Common myeloid progenitor, CD34-positive (primary cell): ENCODE measurements around the gene SLC45A1.

Experiments
- CTCF ChIA-PET: fragments of 350-600 bp; sonication (Branson Sonifier 250); formaldehyde crosslinking; loops from one replicate; lab custom pipeline; 2021; ENCODE audit warnings: antibody characterized with exemption; lab: Charles Lee
- POLR2A ChIA-PET: fragments of 350-600 bp; sonication (Branson Sonifier 250); formaldehyde crosslinking; loops from one replicate; lab custom pipeline; 2021; ENCODE audit warnings: antibody characterized with exemption; lab: Charles Lee
- DNase-seq, 3 donors: peaks; one replicate each; pipeline versions ENCODE4 v3.0.0 to v3.0.0-alpha.2; 2013
- H3K27ac ChIP-seq, 2 experiments: 1 replicate in 1 of 2; 2 replicates in 1 of 2; pipeline ENCODE4 v1.7.0; 2013; ENCODE audit warnings: inconsistent platforms in 2 of 2, low read length in 2 of 2, mild to moderate bottlenecking in 2 of 2, low read depth in 1 of 2, moderate library complexity in 1 of 2; ENCODE audit not compliant: severe bottlenecking in 2 of 2, insufficient read depth in 1 of 2, poor library complexity in 1 of 2
- H3K27me3 ChIP-seq, 5 experiments: replicated peaks in 2 of 5; 1 replicate in 3 of 5; 2 replicates in 2 of 5; pipeline versions ENCODE4 v1.6.1 to v1.7.0; 2013; ENCODE audit warnings: low read length in 4 of 5, mild to moderate bottlenecking in 2 of 5, moderate library complexity in 2 of 5, inconsistent platforms in 1 of 5; ENCODE audit not compliant: insufficient read depth in 5 of 5, control insufficient read depth in 4 of 5
- H3K36me3 ChIP-seq, 4 experiments: 1 replicate in 2 of 4; 2 replicates in 2 of 4; pipeline versions ENCODE4 v1.6.1 to v1.7.0; 2013; ENCODE audit warnings: low read length in 3 of 4, control low read depth in 1 of 4, mild to moderate bottlenecking in 1 of 4; ENCODE audit not compliant: control insufficient read depth in 4 of 4, insufficient read depth in 4 of 4
- H3K4me1 ChIP-seq, 4 experiments: 1 replicate in 3 of 4; 2 replicates in 1 of 4; pipeline versions ENCODE4 v1.6.1 to v1.7.1; 2013; ENCODE audit warnings: low read length in 3 of 4, mild to moderate bottlenecking in 3 of 4, control low read depth in 1 of 4, inconsistent platforms in 1 of 4, moderate library complexity in 1 of 4; ENCODE audit not compliant: control insufficient read depth in 4 of 4, insufficient read depth in 4 of 4; ENCODE audit errors: control extremely low read depth in 1 of 4
- H3K4me3 ChIP-seq, 7 experiments: 1 replicate in 4 of 7; 2 replicates in 3 of 7; pipeline versions ENCODE4 v1.5.1 to v1.7.0; 2013; ENCODE audit warnings: mild to moderate bottlenecking in 7 of 7, low read length in 6 of 7, moderate library complexity in 6 of 7, inconsistent platforms in 2 of 7, low read depth in 2 of 7, control low read depth in 1 of 7; ENCODE audit not compliant: insufficient read depth in 4 of 7, control insufficient read depth in 1 of 7; ENCODE audit errors: extremely low read depth in 1 of 7
- H3K9me3 ChIP-seq, 5 experiments: 1 replicate in 4 of 5; 2 replicates in 1 of 5; pipeline versions ENCODE4 v1.6.1 to v1.7.1; 2013; ENCODE audit warnings: low read length in 4 of 5, mild to moderate bottlenecking in 2 of 5, inconsistent platforms in 1 of 5, low read depth in 1 of 5, moderate library complexity in 1 of 5; ENCODE audit not compliant: control insufficient read depth in 4 of 5, insufficient read depth in 2 of 5; ENCODE audit errors: control extremely low read depth in 1 of 5
- WGBS: methylation state at CpG from one replicate; pipeline ENCODE4 v1.1.5; 2013; ENCODE audit not compliant: insufficient coverage; 5-methylcytosine and 5-hydroxymethylcytosine counted together

SLC45A1 gene

DNA sequence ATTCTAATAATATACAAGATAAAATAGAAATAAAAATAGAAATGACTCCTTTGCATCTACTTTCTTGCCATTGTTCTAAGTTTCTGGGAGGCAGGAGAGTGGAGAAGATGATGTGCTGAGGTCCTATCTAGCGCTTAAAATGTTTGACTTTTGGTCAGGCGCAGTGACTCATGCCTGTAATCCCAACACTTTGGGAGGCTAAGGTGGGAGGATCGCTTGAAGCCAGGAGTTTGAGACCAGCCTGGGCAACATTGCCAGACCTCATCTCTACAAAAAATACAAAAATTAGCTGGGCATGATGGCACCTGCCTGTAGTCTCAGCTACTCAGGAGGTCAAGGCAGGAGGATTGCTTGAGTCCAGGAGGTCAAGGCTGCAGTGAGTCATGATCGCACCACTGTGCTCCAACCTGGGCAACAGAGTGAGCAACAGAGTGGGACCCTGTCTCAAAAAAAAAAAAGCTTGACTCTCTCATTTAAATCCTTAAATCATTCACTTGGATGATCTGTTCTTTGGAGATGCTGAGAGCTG, 24.2 kb upstream of the SLC45A1 start:
- 90% methylated on average over 2 of the region's 4 CpGs for WGBS
- Histone ChIP-seq H3K27me3 (no peaks in the 10 kb centered on the region), H3K27ac (no peak overlapping the region), H3K9me3 (no peaks in the 10 kb centered on the region), H3K4me1 (no peaks in the 10 kb centered on the region), H3K4me3 (no peak overlapping the region), H3K36me3 (no peaks in the 10 kb centered on the region)
- POLR2A ChIA-PET: interaction anchor here (0.6 to 1.2 kb wide), 3 partner anchors 11 to 95 kb away, joined by 3 to 5 read pairs (median 4); no protein-coding TSS in a partner anchor
- DNase-seq: no peak
- CTCF ChIA-PET: interaction anchor here (0.8 to 1.4 kb wide), 2 partner anchors 13 to 21 kb away, joined by 3 read pairs; no protein-coding TSS in a partner anchor

DNA sequence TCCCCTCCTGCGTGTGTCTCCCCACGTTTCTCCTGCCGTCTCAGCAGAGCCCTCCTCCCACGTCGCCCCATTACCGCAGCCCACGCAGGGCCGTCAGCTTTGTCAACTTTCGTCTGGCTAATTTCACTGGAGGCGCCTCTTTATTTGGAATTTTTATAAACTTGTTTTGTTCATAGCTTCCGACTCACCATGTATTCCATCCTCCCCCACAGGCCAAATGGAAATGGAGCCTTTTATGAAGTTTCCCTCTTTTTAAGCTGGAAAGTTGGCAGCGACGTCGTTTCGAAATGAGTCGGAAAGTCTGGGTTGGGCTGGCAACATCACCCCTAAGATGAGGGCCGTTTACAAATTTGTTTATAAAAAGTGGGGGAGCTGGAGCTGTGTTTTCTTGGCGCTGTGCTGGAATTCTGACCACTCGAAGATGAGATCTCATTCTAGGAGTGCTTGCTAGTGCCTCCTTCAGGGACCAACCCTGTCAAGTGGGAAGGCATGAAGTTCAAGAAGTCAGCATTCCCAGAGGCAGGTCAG, 23.7 kb upstream of the SLC45A1 start:
- ChIA-PET CTCF (interaction anchor here (0.8 to 1.4 kb wide), 2 partner anchors 14 to 21 kb away, joined by 3 read pairs; no protein-coding TSS in a partner anchor), POLR2A (interaction anchor here (0.6 to 1.2 kb wide), 3 partner anchors 12 to 95 kb away, joined by 3 to 5 read pairs (median 4); no protein-coding TSS in a partner anchor)
- H3K4me3 ChIP-seq: no peak overlapping the region
- H3K9me3 ChIP-seq: no peaks in the 10 kb centered on the region
- no peaks in the 10 kb centered on the region for H3K36me3 ChIP-seq
- no peak for DNase-seq
- no peaks in the 10 kb centered on the region for H3K27me3 ChIP-seq
- WGBS: 97% methylated on average over 19 of the region's 19 CpGs
- H3K27ac ChIP-seq: no peak overlapping the region
- no peaks in the 10 kb centered on the region for H3K4me1 ChIP-seq

DNA sequence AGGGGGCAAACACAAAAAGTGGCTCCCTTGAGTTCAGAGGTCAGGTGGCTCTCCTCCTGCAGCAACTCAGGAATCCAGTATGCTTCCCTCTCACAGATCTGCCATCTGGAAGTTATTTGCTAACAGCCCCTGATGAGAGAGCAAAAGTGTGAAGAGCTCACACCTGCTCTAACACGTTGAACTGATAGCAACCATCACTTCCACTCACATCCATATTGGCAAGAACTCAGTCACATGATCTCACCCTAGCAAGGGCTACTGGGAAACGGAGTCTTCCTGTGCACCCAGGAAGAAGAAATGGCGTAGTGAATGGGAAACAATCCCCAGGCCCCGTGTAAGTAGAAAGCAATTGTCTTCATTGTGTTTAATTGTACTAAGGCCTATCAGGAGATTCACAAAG, 20.7 kb upstream of the SLC45A1 start:
- WGBS: 100% methylated on average over 2 of the region's 4 CpGs
- H3K27me3 ChIP-seq: peaks cover 0 to 4% (median 0%) of the 10 kb centered on the region in 5 experiments
- no peak for DNase-seq
- H3K36me3 ChIP-seq: no peaks in the 10 kb centered on the region
- H3K9me3 ChIP-seq: no peaks in the 10 kb centered on the region
- H3K27ac ChIP-seq: no peak overlapping the region
- ChIA-PET POLR2A (no interaction called here), CTCF (interaction anchor here (1.2 kb wide), 1 partner anchor 282 kb away, joined by 3 read pairs; no protein-coding TSS in a partner anchor)
- H3K4me3 ChIP-seq: no peak overlapping the region
- no peaks in the 10 kb centered on the region for H3K4me1 ChIP-seq

DNA sequence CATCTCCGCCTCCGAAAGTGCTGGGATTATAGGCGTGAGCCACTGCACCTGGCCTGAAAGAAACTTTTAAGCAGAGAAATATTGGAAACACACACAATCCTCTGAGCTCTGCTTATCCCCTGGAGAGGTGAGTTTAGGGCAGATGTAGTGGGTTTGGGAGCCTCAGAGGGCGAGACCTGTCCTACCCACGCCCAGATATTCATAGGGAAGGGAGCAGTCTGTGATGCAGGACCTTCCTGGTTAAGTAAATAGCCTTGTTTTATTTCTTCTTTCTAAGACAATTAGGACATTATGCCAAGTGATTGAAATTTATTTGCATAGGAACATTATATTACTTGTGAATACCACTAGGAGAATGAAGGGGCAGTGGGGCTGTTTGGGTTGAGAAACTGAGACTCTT, 18.0 kb upstream of the SLC45A1 start:
- no peaks in the 10 kb centered on the region for H3K9me3 ChIP-seq
- CTCF ChIA-PET: no interaction called here
- H3K27me3 ChIP-seq: peaks cover 0 to 5% (median 0%) of the 10 kb centered on the region in 5 experiments
- no peaks in the 10 kb centered on the region for H3K36me3 ChIP-seq
- 100% methylated on average over 1 of the region's 5 CpGs for WGBS
- H3K27ac ChIP-seq: no peak overlapping the region
- H3K4me1 ChIP-seq: no peaks in the 10 kb centered on the region
- POLR2A ChIA-PET: no interaction called here
- H3K4me3 ChIP-seq: no peak overlapping the region
- DNase-seq: no peak

DNA sequence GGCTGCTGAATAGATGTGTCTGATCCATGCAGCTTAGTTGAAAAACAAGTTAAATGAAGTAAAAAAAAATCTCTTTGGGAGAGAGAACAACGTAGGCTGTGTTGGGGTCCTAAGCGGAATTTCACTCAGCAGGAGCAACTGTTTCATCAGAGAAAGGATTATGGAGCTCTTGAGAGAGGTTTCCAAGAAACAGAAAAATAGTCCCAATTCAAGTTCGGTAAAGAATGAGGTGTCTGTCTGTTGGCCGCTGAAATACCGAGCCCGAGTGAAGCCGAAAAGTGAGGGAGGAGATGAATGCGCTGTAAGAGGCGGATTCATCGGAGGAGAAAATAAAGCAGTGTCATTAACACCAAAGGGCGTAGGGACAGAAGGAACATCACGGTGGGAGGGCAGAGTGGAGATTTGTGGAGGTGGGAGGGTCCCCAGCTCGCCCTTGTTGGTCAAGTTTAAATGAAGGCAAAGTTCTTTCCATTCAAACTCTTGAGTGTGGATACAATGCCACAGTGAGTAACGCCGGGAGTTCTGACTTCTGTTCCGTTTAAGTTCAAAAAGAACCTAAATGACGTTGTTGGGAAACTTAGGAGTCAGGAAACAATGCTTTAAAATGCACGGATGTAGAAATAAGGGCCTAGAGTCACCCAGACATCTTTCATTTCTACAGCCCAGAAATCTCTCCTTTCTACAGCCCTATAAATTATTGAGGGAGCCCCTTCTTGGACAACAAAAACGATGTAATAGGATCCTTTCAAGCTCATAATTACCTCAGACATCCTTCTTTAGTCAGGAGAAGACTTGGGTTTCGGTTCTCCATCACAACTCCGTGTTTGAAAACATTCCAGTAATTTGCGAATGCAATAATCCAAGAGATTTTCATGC, 15.6 kb upstream of the SLC45A1 start:
- Histone ChIP-seq H3K4me1 (no peaks in the 10 kb centered on the region), H3K27me3 (peaks cover 0 to 5% (median 0%) of the 10 kb centered on the region in 5 experiments), H3K4me3 (no peak overlapping the region), H3K36me3 (no peaks in the 10 kb centered on the region), H3K27ac (no peak overlapping the region), H3K9me3 (no peaks in the 10 kb centered on the region)
- 80% methylated on average over 19 of the region's 22 CpGs for WGBS
- CTCF ChIA-PET: interaction anchor here (0.9 to 1.7 kb wide), 3 partner anchors 12 to 270 kb away, joined by 3 to 4 read pairs (median 4); no protein-coding TSS in a partner anchor
- no peak for DNase-seq
- POLR2A ChIA-PET: interaction anchor here (0.5 to 0.6 kb wide), 2 partner anchors 23 to 200 kb away, joined by 3 to 4 read pairs; no protein-coding TSS in a partner anchor

DNA sequence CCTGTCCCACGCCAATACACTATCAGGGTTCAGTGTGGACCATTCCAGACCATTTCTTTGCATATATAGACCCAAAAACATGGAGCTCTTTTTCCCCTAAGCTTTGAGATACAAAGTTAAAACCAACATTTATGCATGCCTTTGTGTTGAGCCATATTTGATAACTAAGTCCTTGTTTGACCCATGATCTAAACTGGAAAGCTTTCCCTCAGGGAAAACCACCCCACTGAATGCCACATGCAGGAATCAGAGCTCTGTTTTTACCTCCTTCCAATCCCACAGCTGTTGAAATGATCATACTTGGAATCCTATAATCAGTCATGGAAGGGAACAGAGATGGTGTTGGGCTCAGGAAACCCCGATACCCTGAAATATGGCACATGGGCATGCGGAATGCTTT, 14.8 kb upstream of the SLC45A1 start:
- 100% methylated on average over 3 of the region's 3 CpGs for WGBS

More for the DNA sequence above, 14.8 kb upstream of the SLC45A1 start:
- no peak for DNase-seq
- Histone ChIP-seq H3K27ac (no peak overlapping the region), H3K27me3 (peaks cover 0 to 5% (median 0%) of the 10 kb centered on the region in 5 experiments), H3K4me1 (no peaks in the 10 kb centered on the region), H3K9me3 (no peaks in the 10 kb centered on the region), H3K36me3 (no peaks in the 10 kb centered on the region), H3K4me3 (no peak overlapping the region)
- ChIA-PET CTCF (no interaction called here), POLR2A (interaction anchor here (0.8 kb wide), 1 partner anchor 131 kb away, joined by 3 read pairs; no protein-coding TSS in a partner anchor)
